NOMO-1 (cell line): ENCODE results near the gene TMEM63C.

Experiments used
- DNase-seq, 2 experiments: peaks; one replicate each; lab custom pipeline; 2025; ENCODE audit not compliant: unreplicated experiment in 2 of 2; lab: John Stamatoyannopoulos, UW

Gene TMEM63C

DNA sequence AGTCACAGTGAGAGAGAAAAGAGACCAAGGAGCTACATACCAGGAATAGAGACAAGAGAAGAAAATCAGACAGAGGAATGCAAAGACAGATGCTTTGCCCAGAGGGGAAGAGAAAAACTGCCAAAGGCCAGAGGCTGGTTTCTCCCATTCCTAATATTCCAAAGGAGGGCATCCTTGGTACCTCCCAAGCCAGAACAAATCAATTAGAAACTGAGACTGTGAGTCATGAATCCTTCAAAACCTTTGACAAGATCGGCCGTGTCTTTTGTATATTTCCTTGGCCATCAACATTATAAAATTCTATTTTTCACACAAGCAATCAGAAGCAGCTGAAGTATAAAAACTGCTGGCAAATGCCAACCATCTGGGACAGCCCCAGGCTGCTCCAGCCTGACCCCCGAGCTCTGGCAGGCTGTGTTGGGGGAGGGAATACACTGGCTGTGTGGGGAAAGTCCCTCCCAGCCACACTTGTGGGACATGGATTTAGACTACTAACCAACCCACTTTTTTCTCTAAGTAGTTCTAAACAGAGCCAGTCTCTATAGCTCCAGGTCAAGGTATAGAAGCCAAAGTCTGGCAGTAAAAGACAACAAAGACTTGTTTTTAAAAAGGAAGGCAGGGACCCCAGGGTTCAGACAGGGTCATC is 125.4 kb downstream of the TMEM63C start:
- DNase-seq: no peak
